Measurements from ENCODE around the gene HK1.

GRCh38 chr10:69248117-69248730 lies 30.1 kb upstream of the HK1 start:
- TF ChIP-seq, protein P1, sequence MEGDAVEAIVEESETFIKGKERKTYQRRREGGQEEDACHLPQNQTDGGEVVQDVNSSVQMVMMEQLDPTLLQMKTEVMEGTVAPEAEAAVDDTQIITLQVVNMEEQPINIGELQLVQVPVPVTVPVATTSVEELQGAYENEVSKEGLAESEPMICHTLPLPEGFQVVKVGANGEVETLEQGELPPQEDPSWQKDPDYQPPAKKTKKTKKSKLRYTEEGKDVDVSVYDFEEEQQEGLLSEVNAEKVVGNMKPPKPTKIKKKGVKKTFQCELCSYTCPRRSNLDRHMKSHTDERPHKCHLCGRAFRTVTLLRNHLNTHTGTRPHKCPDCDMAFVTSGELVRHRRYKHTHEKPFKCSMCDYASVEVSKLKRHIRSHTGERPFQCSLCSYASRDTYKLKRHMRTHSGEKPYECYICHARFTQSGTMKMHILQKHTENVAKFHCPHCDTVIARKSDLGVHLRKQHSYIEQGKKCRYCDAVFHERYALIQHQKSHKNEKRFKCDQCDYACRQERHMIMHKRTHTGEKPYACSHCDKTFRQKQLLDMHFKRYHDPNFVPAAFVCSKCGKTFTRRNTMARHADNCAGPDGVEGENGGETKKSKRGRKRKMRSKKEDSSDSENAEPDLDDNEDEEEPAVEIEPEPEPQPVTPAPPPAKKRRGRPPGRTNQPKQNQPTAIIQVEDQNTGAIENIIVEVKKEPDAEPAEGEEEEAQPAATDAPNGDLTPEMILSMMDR (IDR thresholded peaks at IDR 0.05; ENCODE audit: low read length) = no peak
- TF ChIP-seq EZH2 (IDR thresholded peaks at IDR 0.05; ENCODE audit: borderline replicate concordance, low read length) = no peak
